ENCODE measurements around the gene KIAA0232.

DNA sequence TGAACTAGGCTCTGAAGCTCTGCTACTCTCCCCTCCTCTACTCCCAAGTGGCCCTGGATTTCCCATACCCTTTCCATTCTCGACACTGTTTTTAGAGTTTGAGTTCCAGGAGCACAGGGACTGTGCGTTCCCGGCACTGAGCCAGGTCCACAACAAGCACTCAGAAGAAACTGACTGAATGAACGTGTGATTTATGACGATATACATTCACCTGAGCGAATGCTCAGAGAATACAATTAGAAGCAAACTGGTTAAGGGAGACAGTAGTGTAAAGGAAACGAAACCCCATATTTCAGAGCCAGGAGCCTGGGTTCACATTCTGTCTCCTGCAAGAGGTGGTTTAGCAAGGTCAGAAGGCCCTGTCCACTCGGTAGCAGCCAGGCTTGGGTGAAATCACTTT lies 1.4 kb upstream of the KIAA0232 start:
- TF ChIP-seq, protein P1, sequence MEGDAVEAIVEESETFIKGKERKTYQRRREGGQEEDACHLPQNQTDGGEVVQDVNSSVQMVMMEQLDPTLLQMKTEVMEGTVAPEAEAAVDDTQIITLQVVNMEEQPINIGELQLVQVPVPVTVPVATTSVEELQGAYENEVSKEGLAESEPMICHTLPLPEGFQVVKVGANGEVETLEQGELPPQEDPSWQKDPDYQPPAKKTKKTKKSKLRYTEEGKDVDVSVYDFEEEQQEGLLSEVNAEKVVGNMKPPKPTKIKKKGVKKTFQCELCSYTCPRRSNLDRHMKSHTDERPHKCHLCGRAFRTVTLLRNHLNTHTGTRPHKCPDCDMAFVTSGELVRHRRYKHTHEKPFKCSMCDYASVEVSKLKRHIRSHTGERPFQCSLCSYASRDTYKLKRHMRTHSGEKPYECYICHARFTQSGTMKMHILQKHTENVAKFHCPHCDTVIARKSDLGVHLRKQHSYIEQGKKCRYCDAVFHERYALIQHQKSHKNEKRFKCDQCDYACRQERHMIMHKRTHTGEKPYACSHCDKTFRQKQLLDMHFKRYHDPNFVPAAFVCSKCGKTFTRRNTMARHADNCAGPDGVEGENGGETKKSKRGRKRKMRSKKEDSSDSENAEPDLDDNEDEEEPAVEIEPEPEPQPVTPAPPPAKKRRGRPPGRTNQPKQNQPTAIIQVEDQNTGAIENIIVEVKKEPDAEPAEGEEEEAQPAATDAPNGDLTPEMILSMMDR (IDR thresholded peaks at IDR 0.05; ENCODE audit: borderline replicate concordance, extremely low read depth, low read length, poor library complexity, severe bottlenecking): no peak
- no peak for TF ChIP-seq EZH2 (IDR thresholded peaks at IDR 0.05; ENCODE audit: borderline replicate concordance, low read depth, low read length, severe bottlenecking)
